Esophagus muscularis mucosa (tissue), 4 donors: ENCODE results near the gene BIN1.

Source experiments
- EP300 ChIP-seq: sonication (generic); formaldehyde crosslinking; IDR thresholded peaks from one replicate; pipeline ENCODE4 v1.6.1; 2017; ENCODE audit warnings: antibody characterized with exemption
- POLR2A ChIP-seq: fragments of 450-650 bp; IDR thresholded peaks from one replicate; pipeline ENCODE4 v1.6.1; 2017; ENCODE audit warnings: antibody characterized with exemption, moderate library complexity, mild to moderate bottlenecking, low read depth
- POLR2AphosphoS5 ChIP-seq, 2 donors: sonication (generic); formaldehyde crosslinking; IDR thresholded peaks; one replicate each; pipeline ENCODE4 v1.6.1; 2017; ENCODE audit warnings: antibody characterized with exemption in 2 of 2
- TF ChIP-seq, protein P1 (sequence below), 3 experiments: fragments of 200-600 bp in 2 of 3; fragments of 450-650 bp in 1 of 3; sonication (generic) in 2 of 3; IDR thresholded peaks; one replicate each; pipeline ENCODE4 v1.5.1; 2017 to 2019; ENCODE audit warnings: antibody characterized with exemption in 3 of 3, mild to moderate bottlenecking in 2 of 3, moderate library complexity in 1 of 3

DNA sequence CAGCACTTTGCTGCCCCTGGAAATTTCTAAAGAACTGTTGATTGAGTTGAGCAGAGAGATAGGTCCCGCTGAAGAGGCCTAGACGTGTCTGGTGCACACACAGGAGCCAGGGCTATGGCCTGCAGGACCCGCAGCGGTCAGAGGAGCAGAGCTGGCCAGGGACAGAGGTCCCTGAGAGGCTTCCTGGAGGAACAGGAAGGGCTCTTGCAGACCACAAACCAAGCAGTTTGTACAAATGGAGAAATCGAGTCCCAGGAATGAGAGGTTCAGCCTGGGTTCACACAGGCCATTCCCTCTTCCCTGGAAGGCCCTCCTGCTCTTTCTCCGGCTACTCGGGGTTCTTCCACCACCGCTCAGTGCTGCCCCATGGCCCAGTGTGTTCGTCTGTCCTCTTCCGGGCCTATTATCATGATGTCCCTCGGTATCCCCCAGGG is 1.2 kb upstream of the BIN1 start:
- TF ChIP-seq, protein P1, sequence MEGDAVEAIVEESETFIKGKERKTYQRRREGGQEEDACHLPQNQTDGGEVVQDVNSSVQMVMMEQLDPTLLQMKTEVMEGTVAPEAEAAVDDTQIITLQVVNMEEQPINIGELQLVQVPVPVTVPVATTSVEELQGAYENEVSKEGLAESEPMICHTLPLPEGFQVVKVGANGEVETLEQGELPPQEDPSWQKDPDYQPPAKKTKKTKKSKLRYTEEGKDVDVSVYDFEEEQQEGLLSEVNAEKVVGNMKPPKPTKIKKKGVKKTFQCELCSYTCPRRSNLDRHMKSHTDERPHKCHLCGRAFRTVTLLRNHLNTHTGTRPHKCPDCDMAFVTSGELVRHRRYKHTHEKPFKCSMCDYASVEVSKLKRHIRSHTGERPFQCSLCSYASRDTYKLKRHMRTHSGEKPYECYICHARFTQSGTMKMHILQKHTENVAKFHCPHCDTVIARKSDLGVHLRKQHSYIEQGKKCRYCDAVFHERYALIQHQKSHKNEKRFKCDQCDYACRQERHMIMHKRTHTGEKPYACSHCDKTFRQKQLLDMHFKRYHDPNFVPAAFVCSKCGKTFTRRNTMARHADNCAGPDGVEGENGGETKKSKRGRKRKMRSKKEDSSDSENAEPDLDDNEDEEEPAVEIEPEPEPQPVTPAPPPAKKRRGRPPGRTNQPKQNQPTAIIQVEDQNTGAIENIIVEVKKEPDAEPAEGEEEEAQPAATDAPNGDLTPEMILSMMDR (IDR thresholded peaks at IDR 0.05): no peak
- TF ChIP-seq POLR2A: no peak
- TF ChIP-seq POLR2AphosphoS5 (IDR thresholded peaks at IDR 0.05): no peak
- no peak for TF ChIP-seq EP300
